NCI-H82 (cell line): ENCODE results near the gene RHOA.
"Not testable (repeated sequence)": the region's sequence is repeated elsewhere in the genome, so short reads cannot be mapped to it uniquely, and the experiment has no call there.

Experiments used
- DNase-seq: peaks from one replicate; lab custom pipeline; 2025; lab: John Stamatoyannopoulos, UW

Gene RHOA

DNA sequence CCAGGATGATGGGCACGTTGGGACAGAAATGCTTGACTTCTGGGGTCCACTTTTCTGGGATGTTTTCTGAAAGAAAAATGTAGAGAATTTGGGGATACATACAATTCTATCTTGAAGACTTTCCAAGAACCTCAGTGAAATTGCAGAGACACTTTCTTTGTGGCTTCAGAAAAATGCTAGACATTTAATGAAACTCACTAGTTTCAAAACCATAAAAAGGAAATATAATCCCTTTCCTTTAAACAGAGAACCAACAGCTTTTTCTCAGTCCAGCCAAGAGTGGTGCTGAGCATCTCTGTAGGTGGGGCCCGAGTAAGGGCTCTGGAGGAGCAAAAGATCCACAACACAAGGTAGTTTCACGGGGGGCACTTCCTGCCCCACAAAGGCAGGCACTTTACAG is 49.2 kb downstream of the RHOA start:
- no peak for DNase-seq

DNA sequence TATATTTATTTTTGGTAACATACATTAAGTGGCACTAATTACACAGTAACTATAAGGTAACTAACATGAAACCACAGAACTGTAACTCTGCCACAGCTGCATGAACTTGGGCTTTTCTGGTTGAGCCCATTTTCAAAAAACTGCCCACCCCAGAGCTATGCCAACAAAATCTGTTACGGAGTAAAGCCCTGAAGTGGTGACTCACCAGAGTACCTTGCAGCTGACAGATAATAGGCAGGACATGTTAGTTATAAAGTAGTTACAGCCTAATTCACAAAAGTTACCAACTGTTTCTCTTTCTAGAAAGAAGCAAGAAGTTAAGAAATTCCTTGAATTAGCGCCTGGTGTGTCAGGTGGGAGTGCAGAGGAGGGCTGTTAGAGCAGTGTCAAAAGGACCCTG is 52.2 kb downstream of the RHOA start:
- no peak for DNase-seq

DNA sequence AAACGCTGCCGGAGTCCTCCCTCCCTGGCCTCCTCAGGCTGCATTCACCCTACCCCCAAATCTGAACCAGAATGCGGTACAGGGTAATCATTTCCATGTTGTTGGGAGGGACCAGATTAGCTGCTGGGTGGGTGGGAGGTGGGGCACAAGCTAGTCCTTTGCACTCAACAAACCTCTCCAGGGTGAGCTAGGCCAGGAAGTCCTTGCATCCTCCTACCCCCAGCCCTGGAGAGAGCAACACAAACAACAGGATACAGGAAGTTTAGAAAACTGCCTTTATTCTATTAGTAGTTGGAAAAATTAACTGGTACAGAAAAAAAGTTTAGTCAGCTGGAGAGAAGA is 52.9 kb downstream of the RHOA start:
- no peak for DNase-seq

DNA sequence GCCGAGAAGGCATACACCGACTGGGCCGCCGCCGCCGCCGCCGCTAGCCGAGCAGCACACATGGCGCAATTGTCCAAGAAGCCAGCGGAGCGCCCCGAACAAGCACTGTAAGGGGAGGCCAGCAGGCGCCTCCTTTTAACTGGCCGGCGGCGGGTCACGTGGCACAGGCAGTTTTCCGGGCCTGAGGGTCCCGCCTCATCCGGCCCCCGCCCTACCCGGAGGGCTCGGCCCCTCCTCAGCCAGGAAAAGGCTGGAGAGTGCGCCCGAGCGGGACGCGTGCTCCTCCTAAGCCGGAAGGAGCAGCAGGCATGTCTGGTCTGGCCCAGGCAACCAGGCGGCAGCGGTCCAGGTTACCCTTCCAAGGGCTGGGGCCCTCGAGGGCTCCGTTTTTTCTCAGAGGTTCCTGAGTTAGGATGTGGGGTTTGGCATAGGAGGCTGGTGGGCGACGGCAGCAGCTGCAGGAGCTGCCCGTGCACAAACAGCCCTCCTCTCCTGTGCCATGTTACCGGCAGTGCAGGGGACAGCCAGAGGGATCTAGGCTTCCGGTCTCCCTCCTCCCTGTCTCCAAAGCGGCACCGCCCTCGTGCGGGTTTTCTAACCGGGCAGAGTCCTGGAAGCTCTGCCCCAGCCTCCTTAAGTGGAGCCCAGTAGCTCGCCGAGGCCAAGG is 53.4 kb downstream of the RHOA start, which contains the start of gene GPX1:
GPX1 (minus strand) TSS at position 137 of the 667 bp plus-strand sequence; CDS start at position 62, 75 bp downstream.
- peak; percentile 96 for DNase-seq

DNA sequence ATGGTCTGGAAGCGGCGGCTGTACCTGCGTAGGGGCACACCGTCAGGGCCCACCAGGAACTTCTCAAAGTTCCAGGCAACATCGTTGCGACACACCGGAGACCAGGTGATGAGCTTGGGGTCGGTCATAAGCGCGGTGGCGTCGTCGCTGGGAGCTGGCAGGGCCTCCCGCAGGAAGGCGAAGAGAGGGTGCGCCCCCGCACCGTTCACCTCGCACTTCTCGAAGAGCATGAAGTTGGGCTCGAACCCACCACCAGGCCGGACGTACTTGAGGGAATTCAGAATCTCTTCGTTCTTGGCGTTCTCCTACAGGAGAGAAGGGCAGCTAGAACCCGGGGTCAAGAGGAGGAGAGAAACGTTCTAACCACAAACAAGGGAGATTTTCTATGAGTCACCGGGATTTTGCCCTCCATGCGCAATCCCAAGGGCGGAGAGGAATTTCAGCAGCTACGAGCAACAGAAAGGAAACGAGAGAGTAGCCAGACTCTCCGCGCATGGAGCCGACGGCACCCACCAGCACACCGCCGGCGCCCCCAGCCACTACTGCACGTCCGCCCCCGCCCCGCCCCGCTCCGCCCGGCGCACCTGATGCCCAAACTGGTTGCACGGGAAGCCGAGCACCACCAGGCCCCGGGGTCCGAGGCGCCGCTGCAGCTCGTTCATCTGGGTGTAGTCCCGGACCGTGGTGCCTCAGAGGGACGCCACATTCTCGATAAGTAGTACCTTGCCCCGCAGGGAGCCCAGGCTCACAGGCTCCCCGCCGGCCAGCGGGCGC is 54.1 kb downstream of the RHOA start:
- peak; percentile 29 for DNase-seq

DNA sequence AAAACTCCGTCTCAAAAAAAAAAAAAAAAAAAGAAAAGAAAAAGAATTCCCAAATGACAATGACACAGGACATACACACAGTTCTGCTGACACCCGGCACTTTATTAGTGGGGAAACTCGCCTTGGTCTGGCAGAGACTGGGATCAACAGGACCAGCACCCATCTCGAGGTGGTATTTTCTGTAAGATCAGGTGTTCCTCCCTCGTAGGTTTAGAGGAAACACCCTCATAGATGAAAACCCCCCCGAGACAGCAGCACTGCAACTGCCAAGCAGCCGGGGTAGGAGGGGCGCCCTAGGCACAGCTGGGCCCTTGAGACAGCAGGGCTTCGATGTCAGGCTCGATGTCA is 54.7 kb downstream of the RHOA start:
- DNase-seq: not testable (repeated sequence)

DNA sequence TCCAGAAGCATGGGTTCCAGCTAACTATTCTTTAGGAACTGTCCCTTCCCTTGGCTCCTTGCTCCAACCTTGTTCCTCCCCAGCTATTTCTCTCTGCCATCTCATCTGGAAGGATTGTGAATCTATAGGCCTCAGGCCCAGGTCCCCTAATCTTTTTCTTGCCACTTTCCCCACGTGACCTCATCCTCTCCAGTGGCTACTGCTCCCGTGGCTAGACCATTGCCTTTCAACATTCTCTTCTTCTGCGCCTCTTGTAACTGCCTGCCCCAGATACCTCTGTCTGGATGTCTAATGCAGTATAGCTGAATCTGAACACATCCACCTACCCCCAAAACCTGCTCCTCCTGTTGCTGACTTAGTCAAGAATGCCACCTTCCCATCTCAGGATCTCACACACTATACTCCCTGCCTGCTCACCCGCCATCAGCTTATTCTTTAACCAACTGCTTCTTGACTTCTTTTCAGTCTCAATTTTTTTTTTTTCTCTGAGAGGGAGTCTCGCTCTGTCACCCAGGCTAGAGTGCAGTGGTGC is 58.8 kb downstream of the RHOA start:
- DNase-seq: no peak

DNA sequence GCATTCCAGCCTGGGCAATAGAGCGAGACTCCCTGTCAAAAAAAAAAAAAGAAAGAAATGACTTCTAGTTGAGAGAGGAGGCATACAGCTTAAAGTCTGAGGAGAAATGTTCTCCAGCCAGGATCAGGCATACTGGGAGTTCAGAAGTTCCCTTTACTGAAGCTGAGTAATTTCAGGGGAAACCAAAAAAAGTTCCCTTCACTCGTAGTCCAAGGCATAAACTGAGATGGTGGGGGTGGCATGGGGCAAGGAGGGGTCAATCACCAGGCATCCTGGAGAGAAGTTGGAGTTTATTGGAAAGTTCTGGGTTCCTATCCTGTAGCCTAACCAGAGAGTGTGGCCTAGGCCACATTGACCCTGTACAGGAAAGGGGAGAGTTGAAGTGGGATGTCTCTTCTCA is 59.5 kb downstream of the RHOA start:
- DNase-seq: no peak

DNA sequence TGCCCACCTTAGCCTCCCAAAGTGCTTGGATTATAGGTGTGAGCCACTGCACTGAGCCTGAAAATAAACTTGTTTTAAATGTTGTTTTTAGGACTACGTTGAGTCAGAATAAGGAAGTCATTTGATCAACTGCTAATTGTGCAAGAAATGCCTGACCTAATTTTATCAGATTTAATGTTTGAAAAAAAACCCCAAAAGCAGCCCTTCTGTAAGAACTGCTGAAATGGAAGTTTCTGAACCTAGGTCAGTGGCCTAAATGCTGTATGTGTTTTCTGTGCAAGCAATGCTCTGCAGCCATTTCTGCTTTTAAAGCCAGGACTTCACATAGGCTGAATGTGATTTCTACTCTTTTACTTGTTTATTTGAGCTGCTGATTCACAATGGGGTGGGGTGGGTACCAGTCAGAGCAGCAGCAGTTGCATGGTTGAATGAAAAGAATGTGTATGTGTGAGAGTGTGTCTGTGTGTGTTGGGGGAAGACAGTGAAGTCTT is 60.2 kb downstream of the RHOA start:
- no peak for DNase-seq

DNA sequence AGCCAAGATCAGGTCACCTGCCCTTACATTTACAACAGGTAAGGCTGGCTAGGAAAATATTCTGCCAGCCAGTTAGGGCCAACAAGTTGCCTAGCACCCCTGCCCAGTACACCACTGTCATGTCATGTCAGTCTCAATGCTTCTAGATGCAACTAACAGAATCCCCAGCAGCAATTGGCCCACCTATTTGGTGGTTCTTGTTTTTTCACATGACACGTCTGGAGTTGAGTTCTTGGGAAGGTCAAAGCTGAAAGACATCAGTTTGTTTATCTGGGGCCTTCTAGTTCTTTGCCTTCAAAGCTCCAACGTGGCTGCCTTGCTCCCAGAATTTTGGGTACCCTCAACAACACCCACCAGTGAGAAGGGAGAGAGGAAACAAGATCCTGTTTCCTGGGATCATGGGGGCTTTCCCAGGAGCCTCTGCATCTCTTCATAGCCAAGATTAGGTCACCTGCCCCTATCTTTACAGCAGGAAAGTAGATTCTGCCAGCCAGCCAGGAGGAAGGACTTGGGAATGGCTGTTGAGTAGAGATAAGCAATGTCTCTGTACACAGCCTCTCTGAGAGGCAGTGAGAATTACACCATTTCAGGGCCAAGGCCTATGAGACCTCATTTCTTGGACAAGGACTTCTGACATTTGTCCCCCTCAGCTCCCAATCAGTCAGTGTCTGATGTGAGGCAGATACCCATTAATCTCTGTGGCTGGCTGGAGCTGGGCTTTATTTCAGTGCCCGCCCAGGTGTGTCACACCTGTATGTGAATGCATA is 62.2 kb downstream of the RHOA start:
- no peak for DNase-seq

DNA sequence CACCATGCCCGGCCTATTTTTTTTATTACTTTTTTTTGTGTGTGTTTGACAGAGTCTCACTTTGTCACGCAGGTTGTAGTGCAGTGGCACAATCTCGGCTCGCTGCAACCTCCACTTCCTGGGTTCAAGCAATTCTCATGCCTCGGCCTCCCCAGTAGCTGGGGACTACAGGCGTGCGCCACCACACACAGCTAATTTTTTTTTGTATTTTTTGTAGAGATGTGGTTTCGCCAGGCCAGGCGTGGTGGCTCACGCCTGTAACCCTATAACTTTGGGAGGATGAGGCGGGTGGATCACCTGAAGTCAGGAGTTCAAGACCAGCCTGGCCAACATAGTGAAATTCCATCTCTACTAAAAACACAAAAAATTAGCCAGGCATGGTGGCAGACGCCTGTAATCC is 63.4 kb downstream of the RHOA start:
- DNase-seq: not testable (repeated sequence)

DNA sequence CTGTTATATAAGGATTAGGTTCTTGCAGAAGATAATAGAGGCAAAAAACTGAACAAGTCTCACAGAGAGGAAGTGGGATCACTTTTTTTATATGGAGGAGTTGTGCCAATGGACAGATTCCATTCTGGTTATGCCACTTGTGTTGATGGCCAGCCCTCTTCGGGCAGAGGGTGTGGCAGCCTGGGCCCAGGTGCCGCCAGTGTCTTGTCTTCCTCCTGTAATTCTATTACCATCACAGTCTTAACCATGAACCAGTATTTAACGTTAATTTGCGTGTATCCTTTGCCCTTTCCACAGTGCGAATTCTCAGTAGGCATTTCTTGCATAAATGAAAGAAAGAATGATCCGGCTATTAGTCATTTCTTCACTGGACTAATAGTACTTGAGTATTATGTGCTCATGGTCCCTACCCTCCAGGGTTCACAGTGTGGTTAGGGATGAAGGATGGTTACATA is 65.0 kb downstream of the RHOA start:
- no peak for DNase-seq

DNA sequence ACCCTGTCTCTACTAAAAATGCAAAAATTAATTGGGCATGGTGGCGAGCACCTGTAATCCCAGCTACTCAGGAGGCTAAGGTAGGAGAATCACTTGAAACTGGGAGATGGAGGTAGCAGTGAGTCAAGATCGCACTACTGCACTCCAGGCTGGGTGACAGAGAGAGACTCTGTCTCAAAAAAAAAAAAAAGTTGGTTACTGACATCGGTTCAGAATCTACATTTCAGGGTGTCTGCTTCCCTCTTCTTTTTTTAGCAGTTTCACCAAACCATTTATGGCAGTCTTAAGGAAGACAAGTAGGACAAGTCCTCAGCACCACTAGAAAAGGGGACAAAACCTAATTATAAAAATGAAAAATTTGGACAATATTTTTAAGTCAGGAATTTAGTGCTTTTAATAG is 68.6 kb downstream of the RHOA start:
- DNase-seq: no peak

DNA sequence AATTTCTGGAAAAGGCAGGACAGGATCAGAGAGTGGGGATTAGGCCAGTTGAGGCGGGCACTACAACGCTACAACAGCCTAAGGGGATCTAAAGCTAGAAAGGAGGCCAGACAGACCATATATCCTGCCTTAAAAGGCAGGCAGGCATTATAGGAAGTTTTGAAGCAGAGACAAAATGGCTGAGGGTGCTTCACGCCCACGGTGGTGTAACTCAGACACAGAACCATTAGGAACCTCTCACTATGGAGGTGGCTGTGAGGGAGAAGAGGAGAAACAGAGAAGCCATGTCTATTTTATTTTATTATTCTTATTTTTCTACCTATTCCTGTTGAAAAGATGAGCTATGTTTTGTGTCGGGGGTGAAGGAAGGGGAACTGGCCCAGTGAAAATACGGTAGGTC is 69.8 kb downstream of the RHOA start:
- no peak for DNase-seq

DNA sequence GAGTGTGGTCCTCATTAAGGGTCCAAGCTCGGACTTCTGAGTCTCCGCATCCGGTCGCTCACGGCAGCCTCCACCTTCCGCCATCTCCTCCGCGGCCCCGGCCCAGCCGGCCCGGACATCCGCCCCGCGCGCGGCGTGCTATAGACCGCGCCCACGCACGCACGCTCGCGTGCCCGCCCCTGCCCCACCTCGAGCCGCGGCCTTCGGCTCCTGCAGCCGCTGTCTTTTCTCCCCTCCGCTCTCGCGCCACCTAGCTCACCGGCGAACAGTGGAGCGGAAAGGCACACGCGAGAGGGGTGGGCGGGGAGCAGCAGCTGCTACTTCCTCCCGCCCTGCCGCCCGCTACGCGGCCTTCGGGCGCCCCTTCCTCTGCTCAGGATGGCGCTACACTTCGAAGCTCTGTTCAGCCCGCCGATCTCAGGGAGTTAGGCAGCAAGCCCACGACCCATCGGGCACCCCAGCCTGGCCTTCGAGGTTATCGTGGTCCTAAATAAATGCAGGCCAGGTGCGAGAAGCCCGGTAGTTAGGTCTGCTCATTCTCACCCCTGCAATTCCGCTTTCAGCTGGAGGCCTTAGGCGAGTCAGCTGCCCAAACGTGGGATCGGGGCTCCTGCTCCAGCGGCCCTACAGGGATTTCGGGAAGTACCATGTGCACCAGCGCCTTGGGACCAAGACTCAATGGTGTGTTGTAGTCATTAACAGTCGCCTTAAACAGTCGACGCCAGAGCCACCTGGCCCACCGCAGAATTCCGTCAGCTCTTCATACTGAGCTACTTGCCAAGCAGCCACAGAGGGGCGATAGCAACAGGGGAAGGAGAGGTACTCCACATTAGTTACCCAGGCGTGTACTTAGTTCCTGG is 71.6 kb downstream of the RHOA start, which contains the start of gene USP4:
USP4 (minus strand) TSS at position 113 of the 860 bp plus-strand sequence; CDS start at position 84, 29 bp downstream.
- DNase-seq: peak; percentile 92

DNA sequence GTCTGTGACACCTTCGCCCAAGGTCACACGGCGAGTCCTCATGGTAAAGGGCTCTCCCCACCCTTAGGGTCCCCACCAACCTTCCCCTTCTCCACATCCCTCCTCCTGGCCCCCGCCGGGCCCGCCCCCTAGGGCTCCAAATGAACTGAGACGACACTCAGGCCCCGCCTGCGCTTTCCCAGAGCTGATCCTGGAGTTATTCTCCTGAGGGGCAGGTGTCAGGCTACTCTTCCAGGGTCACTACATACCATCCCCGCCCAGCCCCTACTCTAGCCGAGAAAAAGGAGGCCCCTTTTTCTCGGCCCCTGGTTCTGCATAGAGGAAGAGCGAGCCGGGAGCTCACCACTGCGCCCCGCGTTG is 72.2 kb downstream of the RHOA start:
- DNase-seq: peak; percentile 71

DNA sequence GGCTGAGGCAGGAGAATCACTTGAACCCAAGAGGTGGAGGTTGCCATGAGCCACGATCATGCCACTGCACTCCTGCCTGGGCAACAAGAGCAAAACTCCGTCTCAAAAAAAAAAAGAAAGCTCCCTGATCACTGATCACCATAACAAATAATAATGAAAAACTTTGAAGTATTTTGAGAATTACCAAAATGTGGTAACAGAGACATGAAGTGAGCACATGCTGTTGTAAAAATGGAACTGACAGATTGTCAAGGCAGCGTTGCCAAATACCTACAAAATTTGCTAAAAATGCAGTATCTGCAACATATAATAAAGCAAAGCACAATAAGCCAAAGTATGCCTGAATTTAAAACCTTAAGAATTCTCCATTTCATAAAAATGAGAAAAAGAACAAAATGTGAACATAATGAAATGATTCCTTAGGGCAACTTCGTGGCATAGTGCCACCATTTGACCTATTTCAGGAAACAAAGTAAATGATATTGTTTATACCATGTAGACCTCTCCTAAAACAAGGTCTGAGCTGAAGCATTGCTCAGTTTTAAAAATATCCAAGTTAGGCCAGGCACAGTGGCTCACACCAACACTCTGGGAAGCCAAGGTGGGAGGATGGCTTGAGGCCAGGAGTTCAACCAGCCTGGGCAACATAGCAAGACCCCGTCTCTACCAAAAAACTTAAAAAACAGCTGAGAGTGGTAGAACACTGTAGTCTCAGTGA is 77.7 kb downstream of the RHOA start:
- no peak for DNase-seq

DNA sequence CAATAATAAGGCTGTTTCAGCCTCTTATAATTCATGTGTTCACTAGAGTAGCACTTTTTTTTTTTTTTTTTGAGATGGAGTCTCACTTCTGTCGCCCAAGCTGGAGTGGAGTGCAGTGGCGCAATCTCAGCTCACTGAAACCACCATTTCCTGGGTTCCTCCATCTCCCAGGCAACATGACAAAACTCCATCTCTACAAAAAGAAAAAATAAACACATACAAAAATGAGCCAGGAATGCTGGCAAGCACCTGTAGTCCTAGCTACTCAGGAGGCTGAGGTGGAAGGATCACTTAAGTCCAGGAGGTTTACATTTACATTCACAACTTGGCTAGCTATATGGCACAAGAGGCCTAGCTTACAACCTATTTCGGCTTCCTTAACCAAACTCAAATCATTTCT is 78.7 kb downstream of the RHOA start:
- no peak for DNase-seq

DNA sequence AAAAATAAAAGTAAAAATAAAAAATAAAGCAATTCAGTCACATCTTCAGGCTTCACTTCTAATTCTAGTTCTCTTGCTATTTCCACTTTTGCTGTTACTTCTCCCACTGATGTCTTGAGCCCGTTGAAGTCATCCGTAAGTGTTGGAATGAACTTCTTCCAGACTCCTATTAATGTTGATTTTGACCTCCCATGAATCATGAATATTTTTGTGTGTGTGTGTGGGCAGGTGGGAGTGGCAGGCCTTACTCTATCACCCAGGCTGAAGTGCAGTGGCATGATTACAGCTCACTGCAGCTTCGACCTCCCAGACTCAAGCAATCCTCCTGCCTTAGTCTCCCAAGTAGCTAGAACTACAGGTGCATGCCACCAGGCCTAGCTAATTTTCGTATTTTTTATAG is 82.6 kb downstream of the RHOA start:
- DNase-seq: no peak

DNA sequence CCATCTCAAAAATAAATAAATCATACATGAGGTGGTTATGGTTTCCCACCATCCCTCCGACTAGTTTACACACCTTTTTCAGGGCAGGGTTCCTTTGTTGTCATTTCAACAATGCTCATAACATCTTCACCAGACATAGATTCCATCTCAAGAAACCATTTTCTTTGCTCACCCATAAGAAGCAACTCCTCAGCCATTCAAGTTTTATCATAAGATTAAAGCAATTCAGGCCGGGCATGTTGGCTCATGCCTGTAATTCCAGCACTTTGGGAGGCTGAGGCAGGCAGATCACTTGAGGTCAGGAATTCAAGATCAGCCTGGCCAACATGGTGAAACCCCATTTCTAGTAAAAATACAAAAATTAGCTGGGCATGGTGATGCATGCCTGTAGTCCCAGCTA is 83.4 kb downstream of the RHOA start:
- DNase-seq: not testable (repeated sequence)

DNA sequence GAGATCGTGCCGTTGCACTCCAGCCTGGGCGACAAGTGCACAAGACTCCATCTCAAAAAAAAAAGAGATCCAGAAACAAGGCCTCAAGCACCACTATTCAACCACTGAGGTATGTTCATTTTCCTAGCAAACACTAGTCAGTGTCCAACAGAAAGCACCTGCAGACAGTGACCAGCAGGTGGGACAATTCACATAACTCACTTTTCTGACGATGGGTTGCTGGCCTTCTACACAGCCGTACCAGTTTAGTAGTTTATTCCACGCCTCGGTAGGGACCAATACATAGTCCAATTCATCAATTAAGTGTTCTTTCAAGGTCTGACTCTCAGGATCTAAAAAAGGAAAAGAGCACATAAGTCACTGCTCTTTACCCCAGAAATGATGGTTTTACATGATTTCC is 84.3 kb downstream of the RHOA start:
- peak; percentile 1 for DNase-seq
